ENCODE data around the gene RBMX2. TPM values are rescaled to one million over a fixed set of nuclear protein-coding genes. Genes with fewer than 3 reads are reported as not detected.
"Not testable (repeated sequence)": the region's sequence is repeated elsewhere in the genome, so short reads cannot be mapped to it uniquely, and the experiment has no call there.

RBMX2 gene
- total RNA-seq, 1 experiment from 2014 or later: 30.6 TPM

DNA sequence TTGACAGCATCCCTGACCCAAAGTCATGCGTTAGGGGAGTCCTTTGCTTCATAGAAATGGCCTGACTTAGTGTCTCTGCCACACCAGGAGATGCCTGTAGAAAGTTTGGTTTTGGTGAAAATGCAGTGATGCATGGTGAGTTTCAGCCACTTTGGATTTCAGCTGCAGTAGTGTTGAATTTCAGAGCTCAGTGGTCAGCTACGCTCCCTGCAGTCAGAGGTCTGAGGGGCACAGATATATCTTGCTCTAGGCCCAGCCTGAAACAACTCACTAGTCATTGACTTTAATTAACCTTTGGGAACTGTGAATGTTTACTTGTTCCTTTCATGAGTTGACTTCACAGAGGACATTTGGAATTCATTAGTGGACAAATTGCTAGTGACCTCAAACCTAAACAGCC lies 17.5 kb downstream of the RBMX2 start:
- H3K4me3 ChIP-seq: no peak overlapping the region
- no peak for DNase-seq
- no peaks in the 10 kb centered on the region for H3K4me1 ChIP-seq
- H3K9me3 ChIP-seq (replicated peaks): no peaks in the 10 kb centered on the region
- H3K27me3 ChIP-seq: no peaks in the 10 kb centered on the region
- H3K36me3 ChIP-seq: no peaks in the 10 kb centered on the region
- no peak overlapping the region for H3K27ac ChIP-seq

DNA sequence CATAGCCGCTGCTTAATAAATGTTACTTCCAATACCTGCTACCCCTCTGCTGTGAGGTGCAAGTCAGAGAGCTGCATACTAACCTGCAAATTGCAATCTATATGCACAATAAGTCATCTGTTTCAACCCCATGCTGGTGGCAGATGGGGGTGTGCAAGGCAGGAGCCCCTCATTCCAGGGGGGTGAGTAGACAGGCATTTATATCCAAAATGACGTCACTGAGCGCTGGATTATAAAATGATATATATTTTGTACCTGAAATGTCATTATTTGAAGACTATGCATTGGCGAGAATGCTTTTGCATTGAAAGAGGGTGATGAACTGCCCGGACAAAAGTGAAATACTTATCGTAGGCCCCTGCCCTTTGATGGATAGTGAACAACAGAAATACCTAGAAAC lies 24.7 kb downstream of the RBMX2 start:
- no peak overlapping the region for H3K4me3 ChIP-seq
- no peaks in the 10 kb centered on the region for H3K36me3 ChIP-seq
- H3K27ac ChIP-seq: no peak overlapping the region
- no peak for DNase-seq
- no peaks in the 10 kb centered on the region for H3K27me3 ChIP-seq
- no peaks in the 10 kb centered on the region for H3K9me3 ChIP-seq (replicated peaks)
- no peaks in the 10 kb centered on the region for H3K4me1 ChIP-seq

DNA sequence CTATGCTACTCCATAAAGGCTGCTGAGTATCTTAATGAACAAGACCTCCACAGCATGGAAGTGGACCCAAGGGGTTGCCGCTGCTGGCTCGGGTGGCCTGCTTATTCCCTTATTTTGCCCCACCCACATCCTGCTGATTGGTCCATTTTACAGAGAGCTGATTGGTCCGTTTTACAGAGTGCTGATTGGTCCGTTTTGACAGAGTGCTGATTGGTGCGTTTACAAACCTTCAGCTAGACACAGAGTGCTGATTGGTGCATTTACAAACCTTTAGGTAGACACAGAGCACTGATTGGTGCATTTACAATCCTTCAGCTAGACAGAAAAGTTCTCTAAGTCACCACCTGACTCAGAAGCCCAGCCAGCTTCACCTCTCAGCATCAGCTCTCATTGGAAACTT lies 27.4 kb downstream of the RBMX2 start:
- not testable (repeated sequence) for H3K4me3 ChIP-seq; H3K9me3 ChIP-seq (replicated peaks); H3K4me1 ChIP-seq; H3K27ac ChIP-seq; H3K27me3 ChIP-seq; H3K36me3 ChIP-seq; DNase-seq

DNA sequence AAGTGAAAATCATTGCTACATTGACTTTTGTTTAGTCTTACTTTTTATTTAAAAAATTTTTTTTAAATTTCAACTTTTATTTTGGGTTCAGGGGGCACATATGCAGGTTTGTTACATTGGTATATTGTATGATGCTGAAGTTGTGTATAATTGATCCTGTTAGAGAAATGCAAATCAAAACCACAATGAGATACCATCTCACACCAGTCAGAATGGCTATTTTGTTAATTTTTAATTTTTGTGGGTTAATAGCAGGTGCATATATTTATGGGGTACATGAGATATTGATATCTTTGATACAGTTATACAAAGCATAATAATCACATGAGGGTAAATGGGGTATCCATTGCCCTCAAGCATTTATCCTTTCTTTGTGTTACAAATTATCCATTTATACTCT lies 34.1 kb downstream of the RBMX2 start:
- Histone ChIP-seq H3K27me3 (no peaks in the 10 kb centered on the region), H3K4me1 (no peaks in the 10 kb centered on the region), H3K36me3 (no peaks in the 10 kb centered on the region), H3K4me3 (no peak overlapping the region), H3K9me3 (replicated peaks) (no peaks in the 10 kb centered on the region), H3K27ac (no peak overlapping the region)
- DNase-seq: no peak

DNA sequence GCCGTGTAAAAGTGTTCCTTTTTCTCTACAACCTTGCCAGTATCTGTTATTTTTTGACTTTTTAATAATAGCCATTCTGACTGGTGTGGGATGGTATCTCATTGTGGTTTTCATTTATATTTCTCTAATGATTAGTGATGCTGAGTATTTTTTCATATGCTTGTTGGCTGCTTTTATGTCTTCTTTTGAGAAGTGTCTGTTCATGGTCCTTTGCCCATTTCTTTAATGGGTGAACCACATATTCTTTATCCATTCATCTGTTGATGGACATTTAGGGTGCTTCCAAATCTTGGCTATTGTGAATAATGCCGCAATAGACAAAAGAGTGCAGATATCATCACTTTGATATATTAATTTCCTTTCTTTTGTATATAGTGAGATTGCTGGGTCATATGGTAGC lies 36.2 kb downstream of the RBMX2 start:
- not testable (repeated sequence) for H3K36me3 ChIP-seq; H3K27me3 ChIP-seq; H3K4me3 ChIP-seq; DNase-seq; H3K27ac ChIP-seq; H3K4me1 ChIP-seq; H3K9me3 ChIP-seq (replicated peaks)

DNA sequence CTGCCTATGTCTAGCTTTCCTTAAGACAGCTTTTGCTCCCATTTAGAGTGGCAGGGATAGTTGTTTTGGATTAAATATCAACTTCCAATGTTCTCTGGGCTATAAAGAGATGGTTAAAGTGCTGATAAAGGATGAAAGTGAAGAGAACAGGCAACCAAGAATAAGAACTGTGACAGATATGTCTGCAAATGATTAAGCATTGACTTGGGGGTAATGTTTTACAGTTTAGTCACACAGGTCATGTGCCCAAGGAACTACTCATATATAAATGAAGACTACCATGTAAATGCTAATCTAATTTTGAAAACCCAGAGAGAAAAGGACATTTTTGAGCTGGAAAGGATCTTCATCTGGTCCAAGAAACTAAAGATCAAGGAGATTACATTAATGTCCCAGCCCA lies 42.1 kb downstream of the RBMX2 start:
- Histone ChIP-seq H3K27ac (no peak overlapping the region), H3K36me3 (no peaks in the 10 kb centered on the region), H3K27me3 (no peaks in the 10 kb centered on the region), H3K4me1 (no peaks in the 10 kb centered on the region), H3K9me3 (replicated peaks) (no peaks in the 10 kb centered on the region), H3K4me3 (no peak overlapping the region)
- no peak for DNase-seq

DNA sequence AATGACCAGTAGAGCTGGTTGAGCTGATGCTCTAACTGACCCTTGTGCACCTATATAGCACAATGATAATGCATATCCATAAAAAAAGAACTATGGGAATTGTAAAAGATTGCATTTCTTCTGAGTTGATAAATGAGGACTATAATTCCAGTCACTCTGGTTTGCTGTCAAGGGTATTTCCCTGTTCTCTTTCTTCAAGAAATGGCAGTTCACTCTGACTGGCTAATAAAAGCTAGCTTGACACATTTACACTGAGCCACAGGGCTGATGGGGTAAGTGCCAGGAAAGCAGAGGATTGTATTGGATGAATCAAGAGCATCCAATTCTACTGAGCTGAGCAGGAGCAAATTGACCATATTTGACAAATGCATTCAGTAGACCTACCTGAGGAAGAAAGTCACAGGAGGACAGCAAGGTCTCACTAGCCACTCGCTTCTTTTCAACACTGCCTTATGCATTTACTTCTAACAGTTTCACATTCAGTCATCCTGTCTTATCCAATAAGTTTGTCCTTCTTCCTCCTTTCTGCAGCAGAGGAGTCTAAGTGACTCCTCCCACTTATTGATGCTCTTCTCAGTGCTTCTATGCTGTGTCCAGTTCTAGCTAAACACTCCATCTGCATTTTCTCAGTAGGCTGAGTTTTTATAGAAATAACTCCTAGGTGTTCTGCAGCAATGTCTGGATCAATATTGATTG lies 43.0 kb downstream of the RBMX2 start:
- H3K27ac ChIP-seq: no peak overlapping the region
- DNase-seq: no peak

DNA sequence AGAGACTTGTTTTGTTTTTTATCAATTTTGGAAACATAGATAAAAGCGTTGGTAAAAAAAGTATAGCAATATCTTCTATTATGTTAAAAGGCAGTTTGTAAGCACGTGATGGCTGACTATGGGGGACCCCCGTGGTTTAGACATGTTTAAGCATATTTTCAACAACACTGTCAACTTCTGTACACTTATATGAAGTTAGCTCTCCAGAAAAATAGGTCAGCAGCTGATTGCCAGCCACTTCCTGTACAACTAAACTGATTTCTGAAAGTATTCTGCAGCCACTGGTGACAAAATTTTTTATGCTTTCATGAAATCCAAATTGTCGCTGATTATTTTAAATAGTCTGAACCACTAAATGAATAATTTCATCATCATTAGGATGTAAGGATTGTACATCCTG lies 45.2 kb downstream of the RBMX2 start:
- no peak for DNase-seq
- no peaks in the 10 kb centered on the region for H3K27me3 ChIP-seq
- no peaks in the 10 kb centered on the region for H3K36me3 ChIP-seq
- no peaks in the 10 kb centered on the region for H3K4me1 ChIP-seq
- H3K4me3 ChIP-seq: no peak overlapping the region
- H3K9me3 ChIP-seq (replicated peaks): no peaks in the 10 kb centered on the region
- no peak overlapping the region for H3K27ac ChIP-seq

More for the DNA sequence above, 43.0 kb downstream of the RBMX2 start:
- Histone ChIP-seq H3K9me3 (replicated peaks) (no peaks in the 10 kb centered on the region), H3K36me3 (no peaks in the 10 kb centered on the region), H3K27me3 (no peaks in the 10 kb centered on the region), H3K4me3 (no peak overlapping the region), H3K4me1 (no peaks in the 10 kb centered on the region)

Other genes with a start within 250 kb of the RBMX2 start
- 42.9 and 46.9 TPM in 2 replicates for gene AIFM1, start 236.1 kb upstream of the RBMX2 start, total RNA-seq (2014; rRNA removed; shearing (Covaris generic))
- 0.34 TPM in 1 of 2 replicates, not detected in the other for gene RAB33A, start 230.0 kb upstream of the RBMX2 start, total RNA-seq (2014; rRNA removed; shearing (Covaris generic))
- 13.6 and 16.5 TPM in 2 replicates for gene ZNF280C, start 133.1 kb upstream of the RBMX2 start, total RNA-seq (2014; rRNA removed; shearing (Covaris generic))
- gene SLC25A14, start 62.1 kb upstream of the RBMX2 start, total RNA-seq (2014; rRNA removed; shearing (Covaris generic)): 13.9 and 17.8 TPM in 2 replicates
- not detected in 2 replicates for gene GPR119, start 16.3 kb upstream of the RBMX2 start, total RNA-seq (2014; rRNA removed; shearing (Covaris generic))